IMR-90 (cell line): ENCODE measurements around the gene USP40. TPM values are rescaled to one million over a fixed set of nuclear protein-coding genes. Genes with fewer than 3 reads are reported as not detected.

Experiments
- ATAC-seq: fragments of 200-7000 bp; cut with Tn5 transposase; 2 replicates; pipeline ENCODE4 v1.9.1; 2020; ENCODE audit warnings: low read depth, mild to moderate bottlenecking, moderate library complexity
- BruUV-seq: library from RNA; stranded (reverse); fragments of 400-500 nt; replicated peaks from 2 replicates; lab custom pipeline; 2021; lab: Mats Ljungman, UMichigan
- CTCF ChIA-PET: fragments of 300-600 bp; formaldehyde crosslinking; extraction: SDS; loops from one replicate; lab custom pipeline; 2021; ENCODE audit warnings: antibody characterized with exemption; lab: Yijun Ruan, JAX
- POLR2A ChIA-PET: fragments of 300-600 bp; sonication (Branson Sonifier 250); formaldehyde crosslinking; loops from one replicate; lab custom pipeline; 2022; ENCODE audit warnings: antibody characterized with exemption; ENCODE audit not compliant: unreplicated experiment; lab: Charles Lee
- DNase-seq: peaks from one replicate; pipeline ENCODE4 v3.0.0; 2013
- H2AFZ ChIP-seq: replicated peaks from 2 replicates; pipeline ENCODE3; 2013; ENCODE audit warnings: low read length, mild to moderate bottlenecking; ENCODE audit not compliant: poor library complexity
- H2AK5ac ChIP-seq: 2 replicates; pipeline ENCODE4 v1.6.1; 2013; ENCODE audit warnings: low read depth, low read length, inconsistent platforms
- H2AK9ac ChIP-seq: replicated peaks from 2 replicates; pipeline ENCODE3; 2013; ENCODE audit warnings: mild to moderate bottlenecking, low read depth, low read length, moderate library complexity; ENCODE audit not compliant: poor library complexity
- H2BK120ac ChIP-seq: 2 replicates; pipeline ENCODE4 v1.6.1; 2013; ENCODE audit warnings: low read depth, low read length, inconsistent platforms
- H2BK15ac ChIP-seq: 3 replicates; pipeline ENCODE4 v1.6.1; 2013; ENCODE audit warnings: low read depth, low read length, inconsistent platforms
- H2BK20ac ChIP-seq: 2 replicates; pipeline ENCODE4 v1.6.1; 2013; ENCODE audit warnings: low read depth, mild to moderate bottlenecking, inconsistent platforms, low read length, moderate library complexity
- H2BK5ac ChIP-seq: 2 replicates; pipeline ENCODE4 v1.6.1; 2013; ENCODE audit warnings: mild to moderate bottlenecking, low read depth, low read length, inconsistent platforms; ENCODE audit not compliant: poor library complexity, severe bottlenecking
- H3K14ac ChIP-seq: replicated peaks from 2 replicates; pipeline ENCODE4 v1.6.1; 2013; ENCODE audit warnings: low read depth, low read length, inconsistent platforms
- H3K18ac ChIP-seq: 2 replicates; pipeline ENCODE4 v1.6.1; 2013; ENCODE audit warnings: low read depth, low read length, control low read depth
- H3K23ac ChIP-seq: 2 replicates; pipeline ENCODE4 v1.6.1; 2013; ENCODE audit warnings: low read depth, low read length, inconsistent platforms
- H3K27ac ChIP-seq: 2 replicates; pipeline ENCODE4 v1.5.1; 2013; ENCODE audit warnings: mild to moderate bottlenecking, control low read depth, low read length; ENCODE audit not compliant: insufficient read depth
- H3K27me3 ChIP-seq: 2 replicates; pipeline ENCODE4 v1.6.1; 2013; ENCODE audit warnings: low read length; ENCODE audit not compliant: control insufficient read depth, insufficient read depth
- H3K36me3 ChIP-seq: 2 replicates; pipeline ENCODE4 v1.6.1; 2013; ENCODE audit warnings: low read length, mixed read lengths; ENCODE audit not compliant: control insufficient read depth, insufficient read depth
- H3K4ac ChIP-seq: 2 replicates; pipeline ENCODE4 v1.6.1; 2013; ENCODE audit warnings: low read depth, low read length, inconsistent platforms
- H3K4me1 ChIP-seq: 2 replicates; pipeline ENCODE4 v1.6.1; 2013; ENCODE audit warnings: low read length, mixed read lengths; ENCODE audit not compliant: control insufficient read depth, insufficient read depth
- H3K4me2 ChIP-seq: 2 replicates; pipeline ENCODE4 v1.6.1; 2013; ENCODE audit warnings: low read depth, mild to moderate bottlenecking, control low read depth, low read length, moderate library complexity
- H3K4me3 ChIP-seq: 2 replicates; pipeline ENCODE4 v1.5.1; 2013; ENCODE audit warnings: low read depth, mild to moderate bottlenecking, control low read depth, low read length, moderate library complexity; ENCODE audit not compliant: insufficient read depth
- H3K56ac ChIP-seq: 2 replicates; pipeline ENCODE4 v1.6.1; 2013; ENCODE audit warnings: low read length, inconsistent platforms; ENCODE audit not compliant: insufficient read depth; ENCODE audit errors: extremely low read depth
- H3K79me1 ChIP-seq, 2 experiments: 2 replicates each; pipeline ENCODE4 v1.6.1; 2013; ENCODE audit warnings: low read length in 2 of 2, inconsistent platforms in 1 of 2, low read depth in 1 of 2
- H3K9ac ChIP-seq: 2 replicates; pipeline ENCODE4 v1.6.1; 2013; ENCODE audit warnings: low read depth, low read length, control low read depth
- H3K9me1 ChIP-seq: 2 replicates; pipeline ENCODE4 v1.6.1; 2013; ENCODE audit warnings: low read length, inconsistent platforms; ENCODE audit not compliant: insufficient read depth
- H3K9me3 ChIP-seq: 2 replicates; pipeline ENCODE4 v1.6.1; 2013; ENCODE audit warnings: low read length; ENCODE audit not compliant: control insufficient read depth, insufficient read depth
- H4K20me1 ChIP-seq: 2 replicates; pipeline ENCODE4 v1.6.1; 2013; ENCODE audit warnings: low read length, inconsistent platforms; ENCODE audit not compliant: insufficient read depth
- H4K5ac ChIP-seq: 2 replicates; pipeline ENCODE4 v1.6.1; 2013; ENCODE audit warnings: mild to moderate bottlenecking, low read depth, low read length, control low read depth
- H4K8ac ChIP-seq, 2 experiments: 2 replicates each; pipeline ENCODE4 v1.6.1; 2013; ENCODE audit warnings: low read depth in 2 of 2, low read length in 2 of 2, control low read depth in 1 of 2, inconsistent platforms in 1 of 2
- H4K91ac ChIP-seq: 2 replicates; pipeline ENCODE4 v1.6.1; 2013; ENCODE audit warnings: low read depth, low read length, inconsistent platforms; ENCODE audit not compliant: insufficient read depth
- BHLHE40 ChIP-seq: fragments of 150-350 bp; IDR thresholded peaks from 2 replicates; pipeline ENCODE4 v1.6.1; 2016; ENCODE audit warnings: mild to moderate bottlenecking, low read depth, low read length
- CEBPB ChIP-seq: IDR thresholded peaks from 2 replicates; pipeline ENCODE4 v1.6.1; 2012; ENCODE audit warnings: low read depth, low read length, improper control_type of control experiment
- CHD1 ChIP-seq: IDR thresholded peaks from 2 replicates; pipeline ENCODE4 v1.6.1; 2012; ENCODE audit warnings: low read depth, low read length, improper control_type of control experiment
- CTCF ChIP-seq: conservative IDR thresholded peaks from 2 replicates; pipeline ENCODE4 v1.5.1; 2012; ENCODE audit warnings: mild to moderate bottlenecking, low read depth, low read length, improper control_type of control experiment
- ELK1 ChIP-seq: fragments of 150-350 bp; IDR thresholded peaks from 2 replicates; pipeline ENCODE4 v1.6.1; 2016; ENCODE audit warnings: low read depth, mild to moderate bottlenecking, low read length, moderate library complexity, borderline replicate concordance
- FOS ChIP-seq: fragments of 150-350 bp; IDR thresholded peaks from 2 replicates; pipeline ENCODE4 v1.6.1; 2016; ENCODE audit warnings: low read depth, low read length
- MAFK ChIP-seq: IDR thresholded peaks from 2 replicates; pipeline ENCODE4 v1.6.1; 2012; ENCODE audit warnings: low read depth, low read length, improper control_type of control experiment
- MAZ ChIP-seq: IDR thresholded peaks from 2 replicates; pipeline ENCODE4 v1.6.1; 2012; ENCODE audit warnings: low read depth, mild to moderate bottlenecking, low read length, improper control_type of control experiment, moderate library complexity, borderline replicate concordance
- MXI1 ChIP-seq: IDR thresholded peaks from 2 replicates; pipeline ENCODE4 v1.6.1; 2012; ENCODE audit warnings: low read depth, mild to moderate bottlenecking, low read length, moderate library complexity, borderline replicate concordance
- NFE2L2 ChIP-seq: fragments of 150-350 bp; IDR thresholded peaks from 2 replicates; pipeline ENCODE4 v1.6.1; 2016; ENCODE audit warnings: low read depth, mild to moderate bottlenecking, low read length
- POLR2A ChIP-seq: IDR thresholded peaks from 2 replicates; pipeline ENCODE4 v1.6.1; 2012; ENCODE audit warnings: mild to moderate bottlenecking, low read depth, low read length
- RAD21 ChIP-seq: IDR thresholded peaks from 2 replicates; pipeline ENCODE4 v1.6.1; 2012; ENCODE audit warnings: low read length, improper control_type of control experiment
- RCOR1 ChIP-seq: IDR thresholded peaks from 2 replicates; pipeline ENCODE4 v1.6.1; 2012; ENCODE audit warnings: mild to moderate bottlenecking, low read length, improper control_type of control experiment; ENCODE audit not compliant: insufficient replicate concordance
- RFX5 ChIP-seq: IDR thresholded peaks from 2 replicates; pipeline ENCODE4 v1.8.0; 2012; ENCODE audit warnings: low read depth, mild to moderate bottlenecking, low read length, moderate library complexity
- SMC3 ChIP-seq: fragments of 150-350 bp; IDR thresholded peaks from 2 replicates; pipeline ENCODE4 v1.6.1; 2016; ENCODE audit warnings: low read depth, mild to moderate bottlenecking, antibody characterized with exemption, low read length, moderate library complexity
- WGBS, 2 experiments: methylation state at CpG; one replicate each; pipeline versions ENCODE4 v1.1.5 to v1.1.7; 2013; ENCODE audit warnings: missing lambda C conversion rate in 2 of 2; ENCODE audit not compliant: insufficient read length in 1 of 2; ENCODE audit errors: extremely low coverage in 2 of 2; 5-methylcytosine and 5-hydroxymethylcytosine counted together
- dilution Hi-C: fragments of 300-500 bp; cut with HindIII; formaldehyde crosslinking; loops from one replicate; pipeline ENCODE4 v1.14.3; 2018; ENCODE audit warnings: low sequenced_read_pairs; ENCODE audit not compliant: unreplicated experiment
- in situ Hi-C: fragments of 300-500 bp; cut with MboI; formaldehyde crosslinking; loops from 3 replicates; pipeline ENCODE4 v1.14.3; 2019; ENCODE audit warnings: low sequenced_read_pairs, inconsistent platforms, mixed read lengths
- intact Hi-C: fragments of 100-400 bp; cut with micrococcal nuclease; formaldehyde crosslinking; loops from 2 replicates; pipeline ENCODE4 v1.10.0; 2022
- polyA plus RNA-seq, 3 experiments: library from polyadenylated mRNA; depleted of rRNA; stranded (reverse); fragments of >200 nt; gene quantifications; 2 replicates each; pipeline ENCODE4 v1.2.3, GENCODE V29; 2012; ENCODE audit warnings: low replicate concordance in 1 of 3
- total RNA-seq: library from RNA; depleted of rRNA; stranded (reverse); fragments of >200 nt; gene quantifications from 2 replicates; pipeline ENCODE4 v1.2.3, GENCODE V29; 2012
- TF ChIP-seq, protein P1 (sequence below): fragments of 150-350 bp; IDR thresholded peaks from 2 replicates; pipeline ENCODE4 v1.6.1; 2017; ENCODE audit warnings: mild to moderate bottlenecking, antibody characterized with exemption, low read length, low read depth

USP40 gene
- total and polyA plus RNA-seq, 2 of the 4 experiments (the other 2 are of a cell fraction), result 30.1 to 30.8 TPM

DNA sequence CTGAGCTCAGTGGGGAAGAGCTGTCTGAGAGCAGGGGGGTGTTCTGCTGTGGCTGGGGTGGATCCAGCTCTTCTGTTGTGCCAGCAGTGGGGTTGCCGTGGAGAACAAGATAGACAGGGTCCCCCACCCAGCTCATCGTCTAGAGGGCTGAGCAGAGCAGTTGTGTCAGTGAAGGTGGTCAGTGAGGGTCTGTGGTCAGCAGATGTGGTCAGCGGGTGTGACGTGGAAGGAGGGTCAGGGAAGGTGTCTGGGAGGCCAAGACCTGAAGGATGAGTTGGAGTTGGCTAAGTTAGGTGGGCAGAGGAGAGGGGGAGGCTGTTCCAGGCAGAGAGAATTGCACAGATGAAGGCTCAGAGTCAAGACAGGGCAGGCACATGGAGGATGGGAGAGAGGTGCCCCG is 109.2 kb downstream of the USP40 start:
- no peak overlapping the region for H2BK120ac ChIP-seq
- H3K4me3 ChIP-seq, result no peak overlapping the region
- peaks cover 52% of the 10 kb centered on the region for H3K36me3 ChIP-seq
- no peak overlapping the region for H3K9ac ChIP-seq
- H4K91ac ChIP-seq, result no peak overlapping the region
- no peak overlapping the region for H2BK5ac ChIP-seq
- in situ Hi-C loops (loop anchor here (25.0 kb wide), 1 partner anchor 380 kb away; no protein-coding TSS in a partner anchor), intact Hi-C loops (no loop called here), dilution Hi-C loops (no loop called here)
- H3K4ac ChIP-seq, result no peak overlapping the region
- H3K18ac ChIP-seq, result no peak overlapping the region
- no peak overlapping the region for H2BK20ac ChIP-seq
- H3K23ac ChIP-seq, result no peak overlapping the region
- ChIA-PET CTCF (no interaction called here), POLR2A (no interaction called here)
- no peaks in the 10 kb centered on the region for H4K20me1 ChIP-seq
- TF ChIP-seq FOS (no peak), NFE2L2 (no peak), MAZ (no peak), CHD1 (no peak), ELK1 (no peak), MAFK (no peak), CTCF (no peak), MXI1 (no peak), BHLHE40 (no peak), RAD21 (no peak), POLR2A (no peak), RFX5 (no peak), RCOR1 (no peak), CEBPB (no peak), SMC3 (no peak)
- TF ChIP-seq, protein P1, sequence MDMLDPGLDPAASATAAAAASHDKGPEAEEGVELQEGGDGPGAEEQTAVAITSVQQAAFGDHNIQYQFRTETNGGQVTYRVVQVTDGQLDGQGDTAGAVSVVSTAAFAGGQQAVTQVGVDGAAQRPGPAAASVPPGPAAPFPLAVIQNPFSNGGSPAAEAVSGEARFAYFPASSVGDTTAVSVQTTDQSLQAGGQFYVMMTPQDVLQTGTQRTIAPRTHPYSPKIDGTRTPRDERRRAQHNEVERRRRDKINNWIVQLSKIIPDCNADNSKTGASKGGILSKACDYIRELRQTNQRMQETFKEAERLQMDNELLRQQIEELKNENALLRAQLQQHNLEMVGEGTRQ, result no peak
- ATAC-seq (no peak), DNase-seq (no peak)
- H3K27ac ChIP-seq, result no peak overlapping the region
- no TSS peak for BruUV-seq
- peaks cover 4% of the 10 kb centered on the region; the same call in 1 of the 2 replicates for H3K9me1 ChIP-seq
- no peak overlapping the region for H4K8ac ChIP-seq
- no peak overlapping the region for H3K14ac ChIP-seq
- no peak overlapping the region for H2AK5ac ChIP-seq
- H2AFZ ChIP-seq, result no peak overlapping the region
- no peak overlapping the region for H2AK9ac ChIP-seq
- H3K4me2 ChIP-seq, result no peak overlapping the region
- H3K4me1 ChIP-seq, result no peaks in the 10 kb centered on the region
- 87% methylated on average over 4 of the region's 5 CpGs; no CpG with 5 or more reads in 1 of the 2 experiments for WGBS, 2 experiments
- H2BK15ac ChIP-seq, result no peak overlapping the region
- no peaks in the 10 kb centered on the region for H3K27me3 ChIP-seq
- H3K56ac ChIP-seq, result no peak overlapping the region
- no peak overlapping the region for H4K5ac ChIP-seq
- no peaks in the 10 kb centered on the region for H3K79me1 ChIP-seq
- H3K9me3 ChIP-seq, result no peaks in the 10 kb centered on the region
